Superior temporal gyrus (tissue), 1 donor: ENCODE measurements around the gene ISG20L2.
"Not testable (repeated sequence)": the region's sequence is repeated elsewhere in the genome, so short reads cannot be mapped to it uniquely, and the experiment has no call there.

Experiments
- DNase-seq: peaks from one replicate; pipeline ENCODE4 v3.0.0-alpha.2; 2016; ENCODE audit errors: extremely low spot score

ISG20L2 gene

GRCh38 chr1:156728599-156729462 lies at the start of gene ISG20L2:
Gene ISG20L2 (minus strand): TSS chr1:156728766. CDS start chr1:156727652, 1,114 bp downstream.
- peak; percentile 96 for DNase-seq

- no peak for DNase-seq
These were observed 49.0 kb upstream of the ISG20L2 start for GRCh38 chr1:156777573-156777972.

GRCh38 chr1:156776942-156777341 lies 48.4 kb upstream of the ISG20L2 start:
- no peak for DNase-seq

- DNase-seq, result no peak
These were observed 47.2 kb upstream of the ISG20L2 start for GRCh38 chr1:156775799-156776198.

GRCh38 chr1:156773607-156774006 lies 45.0 kb upstream of the ISG20L2 start:
- DNase-seq, result no peak

GRCh38 chr1:156772728-156773497 lies 44.3 kb upstream of the ISG20L2 start:
- DNase-seq, result no peak

- DNase-seq, result no peak
These were observed 43.7 kb upstream of the ISG20L2 start for GRCh38 chr1:156772222-156772621.

- no peak for DNase-seq
These were observed 40.2 kb upstream of the ISG20L2 start for GRCh38 chr1:156768610-156769295.

GRCh38 chr1:156767879-156768604 lies 39.5 kb upstream of the ISG20L2 start:
- DNase-seq, result peak; percentile 40

- peak; percentile 100 for DNase-seq
These were observed 38.7 kb upstream of the ISG20L2 start, which contains the start of gene PRCC for GRCh38 chr1:156767101-156767878. Gene PRCC (plus strand): TSS chr1:156767535. CDS start chr1:156767772, 237 bp downstream.

- no peak for DNase-seq
These were observed 37.9 kb upstream of the ISG20L2 start for GRCh38 chr1:156766298-156767100.

GRCh38 chr1:156765666-156766065 lies 37.1 kb upstream of the ISG20L2 start:
- peak; percentile 11 for DNase-seq

GRCh38 chr1:156765136-156765535 lies 36.6 kb upstream of the ISG20L2 start:
- not testable (repeated sequence) for DNase-seq

GRCh38 chr1:156760796-156761104 lies 32.2 kb upstream of the ISG20L2 start:
- DNase-seq, result no peak

- no peak for DNase-seq
These were observed 31.7 kb upstream of the ISG20L2 start for GRCh38 chr1:156760092-156760795.

GRCh38 chr1:156757572-156758253 lies 29.1 kb upstream of the ISG20L2 start:
- DNase-seq, result not testable (repeated sequence)

- no peak for DNase-seq
These were observed 27.8 kb upstream of the ISG20L2 start for GRCh38 chr1:156756355-156756754.

- no peak for DNase-seq
These were observed 27.0 kb upstream of the ISG20L2 start for GRCh38 chr1:156755527-156755950.

- DNase-seq, result no peak
These were observed 25.7 kb upstream of the ISG20L2 start for GRCh38 chr1:156754219-156754618.
